GM19455 (cell line): Measurements from ENCODE around the gene SIK1.
"Not testable (repeated sequence)": the region's sequence is repeated elsewhere in the genome, so short reads cannot be mapped to it uniquely, and the experiment has no call there.

Experiments
- ATAC-seq: cut with Tn5 transposase; IDR thresholded peaks from one replicate; pipeline ENCODE4 v1.9.1; 2021; ENCODE audit not compliant: unreplicated experiment

SIK1 gene

DNA sequence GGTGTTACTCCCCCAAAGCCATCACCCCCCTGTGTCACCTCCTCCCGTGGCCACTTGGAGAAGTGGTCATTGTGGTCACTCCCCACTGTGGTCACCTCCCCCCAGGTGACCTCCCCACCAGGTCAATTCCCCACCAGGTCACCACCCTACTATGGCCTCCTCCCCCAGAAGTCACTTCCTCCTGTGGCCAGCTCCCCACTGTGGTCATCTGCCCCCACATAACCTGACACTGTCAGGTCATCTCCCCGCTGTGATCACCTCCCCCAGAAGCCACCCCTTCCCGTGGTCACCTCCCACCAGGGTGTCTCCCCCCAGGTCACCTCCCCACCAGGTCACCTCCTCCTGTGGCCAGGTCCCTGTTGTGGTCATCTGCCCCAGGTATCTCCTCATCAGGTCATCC, 28.9 kb downstream of the SIK1 start:
- ATAC-seq, result not testable (repeated sequence)

DNA sequence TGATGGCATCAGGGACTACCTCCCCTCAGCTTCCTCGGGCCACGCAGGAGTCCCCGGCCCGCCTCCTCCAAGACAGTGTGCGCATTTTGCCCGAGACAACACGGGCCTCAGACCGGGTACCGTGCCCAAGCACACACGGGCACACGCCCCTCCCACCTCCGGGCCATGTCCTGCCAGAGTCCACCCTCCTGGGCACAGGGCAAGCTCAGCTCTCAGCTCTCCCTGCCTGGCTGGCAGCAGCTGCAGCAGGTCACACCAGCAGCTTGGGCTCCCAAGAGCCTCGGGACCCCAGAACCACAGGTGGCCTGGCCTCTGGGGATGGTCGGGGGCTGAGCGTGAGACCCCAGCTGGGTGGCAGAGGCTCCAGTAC, 29.5 kb downstream of the SIK1 start:
- not testable (repeated sequence) for ATAC-seq

DNA sequence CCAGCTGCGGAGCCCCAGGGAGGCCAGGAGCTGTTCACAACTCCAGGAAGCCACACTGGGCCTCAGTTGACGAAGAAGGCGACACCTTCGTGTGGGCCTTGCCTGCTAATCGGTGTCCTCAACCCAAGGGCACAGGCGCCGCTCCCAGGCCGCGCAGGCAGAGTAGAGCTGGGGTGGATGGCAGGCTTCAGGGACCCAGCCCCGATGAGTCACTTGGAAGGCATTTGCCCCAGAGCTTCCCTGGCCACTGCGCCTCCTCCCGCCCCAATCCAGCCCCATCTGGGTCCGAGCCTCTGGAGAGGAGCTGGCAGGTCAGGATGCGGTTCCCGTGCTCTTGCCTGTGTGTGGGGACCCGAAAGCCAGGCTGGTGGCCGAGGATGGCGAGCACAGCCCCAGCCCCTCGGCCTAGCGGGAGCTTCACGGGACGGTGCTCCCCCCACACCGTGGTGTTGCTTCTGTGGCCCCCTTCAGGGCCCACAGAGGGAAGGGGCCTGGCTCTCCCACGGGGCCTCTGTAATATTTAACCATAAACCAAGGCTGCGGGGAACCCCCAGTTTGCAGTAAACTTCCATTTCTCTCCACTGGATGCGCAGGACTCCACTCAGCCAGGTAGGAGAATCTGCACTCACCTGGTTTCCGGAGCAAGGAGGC, 30.0 kb downstream of the SIK1 start:
- not testable (repeated sequence) for ATAC-seq

DNA sequence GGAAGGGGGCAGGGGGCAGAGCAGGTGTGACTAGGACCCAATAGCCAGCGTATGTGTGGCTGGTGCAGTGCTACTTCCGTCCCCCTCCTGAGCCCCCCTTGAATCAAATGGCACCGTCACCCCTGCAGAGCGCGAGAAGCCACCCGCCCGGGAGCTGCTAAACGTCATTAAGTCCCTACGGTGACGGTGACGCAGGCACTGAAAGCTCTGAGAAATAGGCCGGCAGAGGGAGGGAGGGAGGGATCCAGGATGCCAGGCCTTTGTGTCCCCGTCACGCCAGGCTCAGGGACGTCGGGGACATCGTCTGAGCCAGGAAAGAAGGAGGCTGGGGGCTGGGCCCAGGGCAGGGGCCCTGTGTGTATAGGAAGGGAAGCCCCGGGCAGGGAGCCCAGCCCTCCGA, 43.6 kb downstream of the SIK1 start:
- ATAC-seq, result not testable (repeated sequence)

DNA sequence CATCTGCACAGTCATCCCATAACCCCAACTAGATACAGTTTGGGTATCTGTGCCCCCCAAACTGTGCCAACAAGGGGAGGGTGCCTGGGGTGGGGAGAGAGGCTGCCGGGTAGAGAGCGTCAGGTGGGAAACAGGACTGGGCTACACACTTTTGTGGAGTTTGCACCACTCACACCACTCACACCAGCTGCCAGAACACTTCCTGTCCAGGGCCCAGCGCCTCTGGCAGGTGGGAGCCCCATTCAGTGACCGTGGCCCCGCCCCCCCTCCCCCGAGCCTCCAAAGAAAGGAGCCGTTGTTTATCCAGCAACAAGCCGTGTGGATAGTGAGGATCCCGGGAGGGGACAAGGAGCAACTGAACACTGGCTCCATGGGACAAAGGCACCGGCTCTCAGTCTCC, 44.0 kb downstream of the SIK1 start:
- not testable (repeated sequence) for ATAC-seq

DNA sequence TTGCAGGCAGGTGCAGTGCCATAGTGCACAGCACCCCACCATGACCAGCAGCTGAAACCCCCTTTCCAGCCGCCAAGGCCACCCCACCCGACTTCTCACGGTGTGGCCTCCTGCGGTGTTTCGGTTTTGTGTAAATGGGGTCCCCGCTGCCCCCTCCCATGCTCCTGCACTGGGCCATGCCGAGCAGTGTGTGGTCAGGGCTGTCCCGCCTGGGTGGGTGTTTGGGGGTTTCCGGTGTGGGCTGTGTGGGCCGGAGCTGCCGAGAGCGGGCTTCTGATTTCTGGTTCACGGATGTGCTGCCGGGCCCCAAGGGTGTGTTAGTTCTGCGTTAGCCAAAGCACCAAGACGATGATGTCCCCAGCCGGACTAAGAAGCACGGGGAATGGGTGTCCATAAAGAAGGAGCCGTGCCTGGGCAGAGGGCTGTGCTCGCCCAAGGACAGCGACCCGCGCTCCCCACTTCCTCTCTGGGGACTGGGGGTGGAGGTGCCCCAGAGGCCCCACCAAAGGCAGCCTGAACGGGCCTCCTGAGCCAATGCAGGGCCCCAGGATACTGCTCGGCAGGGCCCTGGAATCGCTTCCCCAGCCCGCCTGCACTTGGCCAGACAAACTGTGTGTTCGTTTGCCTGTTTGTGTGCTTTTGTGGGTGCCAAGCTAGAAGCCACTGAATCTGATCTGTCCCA, 45.9 kb downstream of the SIK1 start:
- ATAC-seq, result not testable (repeated sequence)

DNA sequence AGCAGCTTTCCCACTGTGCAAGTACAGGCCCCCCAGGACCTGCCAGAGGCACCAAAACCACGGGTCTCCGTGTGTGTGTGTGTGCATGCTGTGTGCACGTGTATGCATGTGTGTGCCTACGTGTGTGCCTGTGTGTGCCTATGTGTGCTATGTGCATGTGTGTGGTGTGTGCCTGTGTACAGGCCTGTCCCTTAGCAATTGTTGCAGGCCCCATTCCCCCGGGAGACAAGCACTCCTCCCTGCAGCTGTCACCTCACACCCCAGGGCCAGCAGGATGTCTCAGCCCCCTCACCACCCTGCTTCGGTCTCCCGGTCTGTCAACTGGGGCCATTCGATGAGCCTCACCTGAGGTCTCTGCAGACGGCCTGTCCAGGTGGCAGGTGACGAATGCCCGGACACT, 46.6 kb downstream of the SIK1 start:
- not testable (repeated sequence) for ATAC-seq

DNA sequence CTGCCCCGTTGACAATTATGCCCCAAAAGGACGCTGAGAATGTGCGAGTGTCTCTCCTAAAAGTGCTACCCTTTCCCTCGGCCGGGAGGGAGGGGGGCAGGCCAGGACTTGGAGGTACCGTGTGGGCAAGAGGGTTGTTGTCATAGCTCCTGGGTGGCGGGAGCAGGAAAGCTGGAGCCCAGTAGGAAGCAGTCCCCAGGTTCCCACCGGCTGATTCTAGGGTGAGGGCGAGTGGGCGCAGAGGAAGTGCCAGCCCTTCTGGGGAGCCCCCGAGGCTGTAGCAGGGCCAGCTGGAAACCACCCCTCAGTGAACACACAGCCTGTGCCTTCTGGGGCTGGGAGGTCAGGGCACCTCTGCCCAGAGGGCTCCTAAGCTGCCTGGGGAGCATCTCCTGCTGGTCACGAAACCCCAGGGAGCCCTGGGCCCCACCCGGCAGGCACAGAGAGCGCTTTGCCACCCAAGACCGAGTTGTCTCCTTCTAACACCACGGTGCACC, 47.3 kb downstream of the SIK1 start:
- ATAC-seq, result not testable (repeated sequence)

DNA sequence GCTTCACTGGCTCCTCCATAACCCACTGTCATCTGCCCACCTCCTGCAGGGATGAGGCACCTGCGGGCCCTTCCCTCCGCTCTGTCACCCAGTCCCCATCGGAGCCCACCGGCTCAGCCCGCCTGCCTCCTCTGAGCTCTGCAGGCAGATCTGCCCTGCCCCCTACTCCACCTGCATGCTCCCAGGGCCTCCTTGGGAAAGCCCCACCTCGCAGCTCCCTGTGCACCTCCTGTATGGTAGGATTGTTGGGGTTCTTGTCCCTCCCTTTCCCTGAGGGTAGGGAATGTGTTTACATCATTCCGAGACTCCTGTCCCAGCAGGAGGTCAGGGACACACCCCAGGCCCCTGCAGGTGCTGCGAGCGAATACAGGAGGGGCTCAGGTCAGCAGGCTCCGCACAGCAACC, 50.5 kb downstream of the SIK1 start:
- no peak for ATAC-seq

DNA sequence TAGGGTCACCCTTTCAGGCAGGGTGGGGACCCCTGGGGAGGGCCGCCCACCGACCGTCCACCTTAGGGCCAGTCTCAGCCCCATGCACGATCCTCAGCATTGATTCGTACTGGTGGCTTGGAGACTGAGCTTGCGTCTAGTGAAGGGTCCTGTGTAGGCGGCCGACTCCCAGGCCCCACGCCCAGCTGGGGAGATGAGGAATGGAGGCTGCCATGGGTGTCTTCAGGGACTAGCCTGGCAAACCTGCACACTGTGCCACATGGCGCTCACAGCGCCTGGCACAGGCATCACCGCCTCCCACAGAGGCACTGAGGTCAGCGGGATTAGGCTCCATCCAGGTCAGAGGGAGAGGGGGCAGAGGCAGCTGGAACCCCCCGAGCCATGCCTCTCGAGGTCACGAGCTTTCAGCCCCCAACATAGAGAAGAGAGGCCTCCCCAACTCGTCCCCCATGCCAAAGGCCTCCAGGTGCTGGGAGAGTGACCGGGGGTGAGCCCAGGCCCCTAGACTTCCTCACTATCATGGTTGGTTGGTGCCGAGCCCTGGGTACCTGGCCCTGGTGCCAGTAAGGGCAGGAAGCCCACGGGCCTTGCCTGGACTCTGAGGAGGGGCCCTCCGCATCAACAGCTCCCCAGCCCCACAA, 51.0 kb downstream of the SIK1 start:
- no peak for ATAC-seq

DNA sequence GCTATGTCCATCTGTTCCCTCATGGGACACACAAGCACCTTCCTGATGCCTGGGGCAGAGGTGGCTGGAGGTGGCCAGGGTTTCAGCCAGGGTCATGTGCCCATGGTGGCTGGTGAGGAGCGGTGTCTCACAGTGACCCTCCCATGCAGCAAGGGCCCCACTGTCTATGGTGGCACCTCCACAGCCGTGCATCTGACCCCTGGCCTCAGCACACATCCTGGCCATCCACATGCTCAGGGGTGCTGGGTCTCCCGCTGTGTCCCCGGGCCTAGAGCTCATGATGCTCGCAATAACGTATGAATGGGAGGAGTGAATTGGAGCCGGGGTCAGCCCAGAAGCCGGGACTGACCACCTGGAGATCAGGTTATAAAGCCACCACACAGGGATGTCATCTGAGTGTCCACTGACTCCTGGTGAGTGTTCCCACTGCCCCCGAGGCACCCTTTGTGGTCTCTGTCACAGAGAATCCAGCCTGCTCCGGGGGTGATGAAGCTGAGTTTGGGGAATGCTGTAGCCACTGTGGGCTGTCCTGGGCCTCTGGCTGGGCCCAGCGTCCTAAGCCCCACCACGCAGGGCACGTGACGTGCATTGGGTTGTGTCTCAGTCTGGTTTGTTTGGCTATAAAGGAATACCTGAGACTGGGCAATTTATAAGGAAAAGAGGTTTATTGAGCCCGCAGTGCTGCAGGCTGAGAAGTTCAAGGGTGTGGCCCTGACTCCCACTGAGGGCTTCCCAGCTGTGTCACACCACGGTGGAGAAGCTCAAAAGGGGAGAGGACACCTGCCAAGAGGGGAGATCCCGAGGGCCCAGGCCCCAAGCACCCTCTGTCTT, 51.7 kb downstream of the SIK1 start:
- no peak for ATAC-seq

DNA sequence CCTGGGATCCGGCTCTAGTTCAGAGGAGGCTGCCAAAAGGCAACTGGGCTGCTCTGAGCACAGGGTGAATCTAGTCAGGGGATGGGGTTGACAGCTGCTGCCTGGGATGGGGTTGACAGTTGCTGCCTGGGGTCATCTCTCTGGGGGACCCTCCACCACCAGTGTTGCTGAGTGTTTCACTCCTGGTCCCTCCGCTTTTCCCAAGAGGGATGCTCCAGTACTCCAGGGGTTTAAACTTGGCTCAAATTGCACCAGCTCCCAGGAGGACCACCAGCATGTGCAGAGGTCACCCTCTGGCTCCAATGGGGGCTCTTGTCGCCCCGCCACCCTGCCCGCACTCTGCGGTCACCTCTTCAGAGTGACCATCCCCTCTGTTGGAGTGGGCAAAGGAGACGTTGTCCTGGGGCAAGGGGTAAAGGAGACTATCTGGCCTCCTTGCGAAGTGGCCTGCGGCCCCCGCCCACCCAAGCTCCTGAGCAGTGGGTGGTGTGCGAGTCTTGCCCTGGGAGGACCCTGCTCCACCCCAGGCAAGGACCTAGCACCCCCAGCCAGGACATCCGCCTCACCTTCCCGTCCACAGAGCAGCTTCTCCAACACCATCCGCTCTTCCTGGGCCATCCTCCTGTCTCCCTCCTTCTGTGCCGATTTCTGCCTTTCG, 52.6 kb downstream of the SIK1 start:
- ATAC-seq, result no peak

DNA sequence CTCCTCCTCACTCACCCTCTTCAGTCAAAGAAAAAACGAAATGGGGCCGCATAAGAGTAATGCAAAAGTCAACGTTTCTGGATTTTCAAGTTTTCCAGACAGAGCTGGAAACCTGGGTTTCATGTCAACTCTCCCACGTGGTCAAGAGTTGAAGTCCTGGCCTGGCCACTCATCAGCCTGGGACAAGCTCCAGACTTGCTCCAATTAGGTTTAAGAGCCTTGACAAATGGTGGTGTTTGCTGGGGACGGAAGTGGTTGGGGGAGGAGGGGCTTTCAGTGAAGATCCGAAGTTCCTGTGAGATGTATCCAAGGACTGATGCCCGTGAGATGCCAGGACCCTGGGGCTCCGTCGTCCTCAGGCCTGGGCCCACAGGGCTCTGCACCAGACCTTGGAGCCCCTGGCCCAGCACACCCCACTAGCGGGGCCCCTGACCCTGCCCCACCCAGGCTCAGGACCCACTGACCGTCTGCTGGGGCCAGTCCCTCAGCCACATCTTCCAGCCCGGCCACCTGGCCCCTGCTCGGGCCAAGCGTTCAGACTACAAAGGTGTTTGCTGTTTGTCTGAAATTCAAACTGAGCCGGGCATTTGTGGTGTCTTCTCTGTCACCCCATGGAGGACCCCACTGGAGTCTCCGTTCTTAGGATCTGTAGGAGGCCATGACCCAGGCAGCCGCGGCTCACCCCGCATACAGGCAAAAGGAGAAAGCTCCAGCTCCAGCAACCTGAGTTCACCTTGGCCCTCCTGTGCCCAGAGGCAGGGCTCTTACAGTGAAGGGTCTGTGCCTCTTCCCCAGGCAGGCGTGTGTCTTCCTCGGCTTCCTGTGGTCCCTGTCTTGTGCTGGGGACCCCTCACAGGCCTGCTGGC, 53.3 kb downstream of the SIK1 start:
- no peak for ATAC-seq

DNA sequence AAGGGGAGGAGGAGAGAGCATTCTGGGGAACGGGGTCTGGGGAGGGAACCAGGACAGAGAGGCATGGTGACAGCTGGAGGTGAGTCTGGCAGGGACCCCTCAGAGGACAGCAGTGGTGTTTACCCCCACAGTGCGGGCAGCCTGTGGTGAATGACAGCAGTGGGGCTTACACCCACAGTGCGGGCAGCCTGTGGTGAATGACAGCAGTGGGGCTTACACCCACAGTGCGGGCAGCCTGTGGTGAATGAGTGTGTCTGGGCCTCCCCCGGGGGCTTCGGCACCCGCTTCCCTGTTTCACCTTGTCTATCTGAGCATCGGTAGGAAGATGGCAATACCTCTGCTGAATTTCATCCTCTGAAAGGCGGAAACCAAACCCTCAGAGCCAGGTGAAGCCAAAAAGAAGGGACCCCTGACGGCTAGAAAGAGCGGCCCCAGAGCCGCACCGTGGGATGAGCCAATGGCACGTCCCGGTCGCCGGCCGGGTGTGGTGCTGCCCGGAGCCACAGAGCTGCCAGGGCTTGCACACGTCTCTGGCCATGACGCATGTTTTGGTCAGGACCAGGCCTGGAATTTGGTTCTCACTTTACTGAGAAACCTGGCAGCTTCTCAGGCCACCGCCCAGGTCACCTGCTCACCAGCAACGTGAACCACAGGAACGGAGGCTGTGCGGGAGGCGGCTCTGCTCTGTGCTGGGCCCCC, 54.1 kb downstream of the SIK1 start:
- no peak for ATAC-seq

DNA sequence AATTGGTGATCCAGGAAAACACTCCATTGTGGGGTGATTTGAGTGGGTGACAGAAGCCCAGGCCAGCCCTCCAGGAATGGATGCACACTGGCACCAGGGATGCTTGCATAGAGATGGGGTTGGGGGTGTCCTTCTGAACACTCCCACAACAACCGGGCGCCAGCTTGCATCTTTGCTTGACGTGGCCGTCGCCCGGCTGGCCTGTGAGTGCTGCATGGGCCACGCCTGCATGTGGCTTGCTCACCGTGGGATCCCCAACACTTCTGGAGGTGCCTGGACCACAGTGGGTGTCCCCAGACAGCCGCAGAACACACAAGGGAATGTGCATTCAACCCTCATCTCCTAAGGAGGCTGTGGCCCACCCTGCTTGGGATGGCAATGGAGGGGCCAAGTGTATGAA, 55.1 kb downstream of the SIK1 start:
- ATAC-seq, result no peak

DNA sequence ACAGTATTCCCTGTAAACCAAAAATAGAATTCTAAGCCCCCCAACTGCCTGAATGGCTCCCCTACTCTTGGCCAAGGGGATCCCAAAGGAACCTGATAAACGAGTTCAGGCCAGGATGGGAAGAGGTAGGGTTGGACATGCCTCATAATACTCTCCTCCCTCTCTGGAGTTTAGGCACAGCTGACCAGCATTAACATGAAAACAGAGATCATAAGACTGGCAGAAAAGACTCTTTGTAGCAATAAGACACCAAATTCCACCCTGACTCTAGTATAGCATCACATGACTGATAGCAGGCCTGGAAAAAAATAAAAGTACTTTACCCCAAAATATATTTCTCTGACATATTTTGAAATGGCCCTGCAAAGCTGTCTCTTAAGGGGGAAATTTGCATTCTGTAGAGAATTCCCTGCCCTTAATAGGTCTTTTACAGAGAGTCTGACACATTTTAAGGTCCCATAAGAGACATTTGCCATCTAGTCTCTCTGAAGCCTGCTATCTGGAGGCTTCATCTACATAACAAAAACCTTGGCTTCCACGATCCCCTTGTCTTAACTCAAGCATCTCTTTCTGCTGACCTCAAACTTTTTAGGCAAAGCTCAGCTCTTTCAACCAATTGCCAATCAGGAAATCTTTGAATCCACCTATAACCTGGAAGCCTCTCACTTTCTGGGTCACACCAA, 55.9 kb downstream of the SIK1 start:
- no peak for ATAC-seq

DNA sequence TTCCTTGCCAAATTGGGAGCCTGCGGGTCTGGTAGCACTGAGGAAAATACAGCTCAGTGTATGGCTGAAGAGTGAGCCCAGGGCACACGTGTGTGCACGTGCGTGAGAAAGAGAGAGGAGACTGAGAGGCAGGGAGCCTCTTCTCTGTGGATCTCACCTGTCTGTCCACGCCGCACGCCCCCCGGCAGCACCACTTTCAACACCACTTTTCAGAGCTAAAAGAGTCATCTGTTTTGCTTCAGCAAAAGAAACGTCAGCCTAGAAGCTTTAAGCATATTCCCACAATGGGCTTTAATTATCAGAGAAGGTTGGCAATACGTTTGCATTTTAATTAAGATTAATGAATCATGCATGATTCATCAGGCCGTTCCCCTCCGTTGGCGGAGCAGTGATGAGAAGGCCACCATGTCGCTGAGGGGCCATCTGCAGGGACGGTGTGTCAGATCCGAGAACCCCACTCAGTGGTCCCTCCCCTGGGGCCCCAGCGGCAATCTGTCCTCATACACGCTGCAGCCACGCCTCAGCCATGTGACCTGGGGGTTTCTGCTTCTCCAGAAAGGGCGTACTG, 56.8 kb downstream of the SIK1 start:
- ATAC-seq, result no peak

DNA sequence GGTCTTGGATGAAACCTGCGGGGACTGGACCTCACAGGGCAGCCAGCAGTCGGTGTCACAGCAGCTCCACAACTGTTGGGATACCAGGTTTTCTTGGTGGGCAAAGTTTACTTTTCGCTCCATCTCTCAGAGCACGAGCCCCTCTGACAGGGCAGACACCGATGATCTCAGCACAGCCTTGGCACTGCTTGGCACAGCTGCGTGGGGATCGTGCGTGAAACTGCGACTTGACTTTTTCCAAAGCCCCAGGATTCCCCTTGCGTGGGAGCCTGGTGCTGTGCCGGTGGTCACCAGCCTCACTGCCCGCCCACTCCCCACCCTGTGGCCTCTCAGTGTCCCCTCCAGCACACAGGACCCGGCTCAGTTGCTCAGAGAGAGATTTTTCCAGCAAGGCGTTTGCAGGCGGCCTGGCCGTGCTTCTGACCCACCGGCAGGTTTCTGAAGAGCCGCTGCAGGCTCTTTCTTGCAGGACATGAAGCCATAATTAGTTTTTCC, 57.3 kb downstream of the SIK1 start:
- ATAC-seq, result no peak
